GM21825 (cell line): ENCODE results near the gene SLC9A3.

ENCODE experiments used
- ATAC-seq: cut with Tn5 transposase; IDR thresholded peaks from one replicate; pipeline ENCODE4 v1.9.1; 2021; ENCODE audit warnings: mild to moderate bottlenecking, moderate library complexity; ENCODE audit not compliant: unreplicated experiment

SLC9A3 gene

GRCh38 chr5:421287-421880 lies 102.9 kb downstream of the SLC9A3 start:
- no peak for ATAC-seq

- ATAC-seq, result no peak
Measured at GRCh38 chr5:420632-421286, 103.5 kb downstream of the SLC9A3 start.
